Measurements from ENCODE around the gene NASP.

DNA sequence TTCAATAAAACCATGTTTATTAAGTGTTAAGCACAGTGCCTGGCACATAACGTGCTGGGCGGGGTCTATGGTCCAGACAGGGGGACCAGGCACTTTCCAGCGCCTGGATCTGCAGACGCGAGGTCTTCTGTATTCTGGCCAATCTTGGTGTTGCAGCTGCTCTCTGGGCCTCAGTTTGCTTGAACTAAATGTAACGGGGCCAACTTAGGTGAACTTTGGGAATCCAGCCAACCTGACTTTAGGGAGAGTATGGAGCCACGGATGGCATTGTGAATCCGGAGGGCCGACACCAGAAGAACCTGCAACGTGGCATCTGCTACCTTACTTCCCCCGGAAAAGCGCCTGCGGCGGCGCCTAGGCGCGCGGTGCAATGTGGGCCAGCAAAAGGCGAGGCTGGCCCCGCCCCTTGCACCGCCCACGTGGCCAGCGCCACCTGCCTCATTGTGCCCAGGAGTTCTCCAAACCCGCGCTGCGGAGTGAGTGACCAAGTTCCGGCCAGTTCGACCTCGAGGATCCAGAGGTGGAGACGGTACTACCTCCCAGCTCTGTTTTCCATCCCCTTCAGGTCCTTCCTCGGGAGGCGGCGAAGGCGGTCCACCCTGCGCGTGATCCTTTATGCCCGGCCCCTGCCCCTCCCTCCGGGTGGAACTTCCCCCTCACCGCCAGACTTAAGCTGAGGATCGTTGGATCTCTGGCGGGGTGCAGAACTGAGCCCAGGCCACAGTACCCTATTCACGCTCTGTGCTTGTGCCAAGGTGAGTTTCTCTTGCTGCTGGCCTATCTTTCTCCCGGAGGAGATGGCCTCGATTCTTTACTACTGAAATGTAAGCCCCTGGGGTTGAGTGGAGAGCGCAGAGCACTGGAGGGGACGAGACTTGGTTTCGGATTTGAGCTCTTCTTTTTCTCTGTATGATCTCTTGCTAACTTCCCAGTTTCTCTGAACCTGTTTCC, 33.2 kb upstream of the NASP start, which contains the start of gene AKR1A1:
- TF ChIP-seq, protein P1, sequence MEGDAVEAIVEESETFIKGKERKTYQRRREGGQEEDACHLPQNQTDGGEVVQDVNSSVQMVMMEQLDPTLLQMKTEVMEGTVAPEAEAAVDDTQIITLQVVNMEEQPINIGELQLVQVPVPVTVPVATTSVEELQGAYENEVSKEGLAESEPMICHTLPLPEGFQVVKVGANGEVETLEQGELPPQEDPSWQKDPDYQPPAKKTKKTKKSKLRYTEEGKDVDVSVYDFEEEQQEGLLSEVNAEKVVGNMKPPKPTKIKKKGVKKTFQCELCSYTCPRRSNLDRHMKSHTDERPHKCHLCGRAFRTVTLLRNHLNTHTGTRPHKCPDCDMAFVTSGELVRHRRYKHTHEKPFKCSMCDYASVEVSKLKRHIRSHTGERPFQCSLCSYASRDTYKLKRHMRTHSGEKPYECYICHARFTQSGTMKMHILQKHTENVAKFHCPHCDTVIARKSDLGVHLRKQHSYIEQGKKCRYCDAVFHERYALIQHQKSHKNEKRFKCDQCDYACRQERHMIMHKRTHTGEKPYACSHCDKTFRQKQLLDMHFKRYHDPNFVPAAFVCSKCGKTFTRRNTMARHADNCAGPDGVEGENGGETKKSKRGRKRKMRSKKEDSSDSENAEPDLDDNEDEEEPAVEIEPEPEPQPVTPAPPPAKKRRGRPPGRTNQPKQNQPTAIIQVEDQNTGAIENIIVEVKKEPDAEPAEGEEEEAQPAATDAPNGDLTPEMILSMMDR (IDR thresholded peaks at IDR 0.05) = peak in 1 of 6 experiments; percentile 23
- TF ChIP-seq POLR2A (IDR thresholded peaks at IDR 0.05) = peak in 1 of 2 donors; percentile 79
